Measurements from ENCODE around the gene PKNOX2.

GRCh38 chr11:125129316-125129993 lies 35.1 kb upstream of the PKNOX2 start:
- no peak for TF ChIP-seq CTCF (IDR thresholded peaks at IDR 0.05; ENCODE audit: low read depth, low read length)
- no peak for TF ChIP-seq EZH2phosphoT487 (IDR thresholded peaks at IDR 0.05; ENCODE audit: low read depth)
